HG03060 (cell line): Measurements from ENCODE around the gene RGL4.
"Not testable (repeated sequence)": the region's sequence is repeated elsewhere in the genome, so short reads cannot be mapped to it uniquely, and the experiment has no call there.

Source experiments
- ATAC-seq: cut with Tn5 transposase; IDR thresholded peaks from one replicate; pipeline ENCODE4 v1.9.1; 2021; ENCODE audit warnings: low read depth, moderate number of reproducible peaks; ENCODE audit not compliant: unreplicated experiment

The RGL4 gene

DNA sequence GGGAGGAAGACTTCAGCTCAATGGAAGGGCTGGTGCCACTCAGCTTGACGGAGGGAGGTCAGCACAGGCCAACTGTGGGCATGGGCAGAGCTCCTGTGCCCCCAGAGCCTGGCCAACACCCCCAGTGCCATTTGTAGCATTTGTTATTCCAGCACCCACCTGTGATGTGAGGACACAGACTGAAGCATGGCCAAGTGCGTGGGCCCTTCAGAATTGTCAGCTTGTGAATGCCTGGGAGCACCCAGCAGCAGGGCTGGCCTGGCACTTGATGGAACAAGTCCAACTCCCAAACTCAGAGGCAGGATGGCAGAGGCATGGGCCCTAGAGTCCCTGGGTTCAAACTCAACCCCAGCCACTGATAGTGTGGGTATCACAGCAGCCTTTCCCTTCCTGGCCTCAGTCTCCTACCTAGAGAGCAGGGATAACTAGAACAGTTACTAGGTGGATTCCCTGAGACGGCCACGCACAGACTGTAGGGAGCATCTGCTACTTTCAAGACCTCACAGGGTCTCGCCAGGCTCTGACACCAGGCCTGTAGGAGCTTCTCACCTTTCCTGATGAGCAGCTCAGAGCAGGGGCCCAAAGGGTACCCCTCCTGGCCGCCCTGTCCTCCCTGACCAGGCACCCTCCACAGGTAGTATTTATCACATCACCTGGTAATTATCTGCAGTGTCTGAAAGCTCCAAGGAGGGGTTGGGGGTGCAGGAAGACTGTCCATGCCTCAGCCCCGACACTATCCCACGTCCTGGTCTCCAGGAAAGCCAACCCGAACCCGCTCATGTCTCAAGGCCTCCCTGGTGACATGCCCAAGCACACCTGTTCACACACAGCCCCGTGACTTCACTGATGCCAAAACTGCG lies 13.7 kb upstream of the RGL4 start:
- not testable (repeated sequence) for ATAC-seq

DNA sequence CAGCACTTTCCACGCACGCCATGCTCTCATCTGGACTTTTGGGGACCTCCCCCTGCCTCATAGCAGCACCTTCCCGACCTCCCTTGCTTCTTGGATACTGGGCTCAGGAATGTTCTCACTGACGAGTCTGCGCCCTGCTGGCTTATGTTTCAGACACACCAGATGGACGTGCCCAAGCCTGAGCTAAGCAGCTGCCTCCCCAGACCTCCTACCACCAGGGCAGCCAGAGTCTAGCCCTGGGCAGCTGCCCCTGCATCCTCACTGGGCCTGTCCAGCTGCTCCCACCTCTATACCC lies 13.2 kb upstream of the RGL4 start:
- ATAC-seq: no peak

DNA sequence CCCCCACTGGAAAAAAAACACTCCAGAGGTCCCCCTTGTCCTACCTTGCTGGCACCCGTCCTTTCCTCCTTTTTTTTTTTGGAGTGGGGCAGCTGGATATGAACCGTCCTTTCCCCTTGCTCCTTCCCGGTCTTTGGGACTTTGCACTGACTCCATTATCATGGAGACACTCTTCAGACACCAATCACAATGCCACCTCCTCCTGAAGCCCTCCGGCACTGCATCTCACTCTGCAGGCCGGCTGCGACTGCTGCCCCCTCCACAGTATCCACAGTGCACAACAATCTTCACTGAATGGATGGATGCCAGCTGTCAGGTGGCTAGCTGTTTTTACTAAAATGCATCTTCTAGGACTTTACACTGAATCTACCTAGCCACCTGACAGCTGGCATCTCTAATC lies 12.7 kb upstream of the RGL4 start:
- no peak for ATAC-seq

GRCh38 chr22:23681026-23681809 lies 9.6 kb upstream of the RGL4 start:
- ATAC-seq: no peak

- ATAC-seq: no peak
These were observed 8.7 kb upstream of the RGL4 start for GRCh38 chr22:23682077-23682476.

GRCh38 chr22:23682827-23683355 lies 7.9 kb upstream of the RGL4 start:
- no peak for ATAC-seq

- ATAC-seq: no peak
These were observed 7.3 kb upstream of the RGL4 start for GRCh38 chr22:23683545-23683944.

DNA sequence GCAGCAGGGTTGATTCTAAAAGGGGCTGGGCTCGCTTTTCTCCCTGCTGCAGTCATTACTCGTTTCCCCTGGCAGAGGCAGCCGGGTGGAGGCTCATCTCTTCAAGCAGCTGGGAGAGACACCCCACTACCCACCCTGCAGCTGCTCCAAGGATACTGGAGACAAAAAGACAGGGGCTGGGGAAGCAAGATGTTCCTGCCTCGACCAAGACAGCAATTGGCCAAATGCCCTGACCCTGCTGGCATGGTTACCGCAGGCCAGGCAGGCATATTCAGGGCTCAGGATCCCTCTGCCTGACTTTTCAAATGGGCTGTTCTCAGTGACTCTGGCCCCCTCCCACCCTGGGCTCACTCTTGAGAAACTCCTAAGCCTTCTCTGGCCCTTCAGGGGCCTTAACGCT lies 6.8 kb upstream of the RGL4 start:
- ATAC-seq: no peak

DNA sequence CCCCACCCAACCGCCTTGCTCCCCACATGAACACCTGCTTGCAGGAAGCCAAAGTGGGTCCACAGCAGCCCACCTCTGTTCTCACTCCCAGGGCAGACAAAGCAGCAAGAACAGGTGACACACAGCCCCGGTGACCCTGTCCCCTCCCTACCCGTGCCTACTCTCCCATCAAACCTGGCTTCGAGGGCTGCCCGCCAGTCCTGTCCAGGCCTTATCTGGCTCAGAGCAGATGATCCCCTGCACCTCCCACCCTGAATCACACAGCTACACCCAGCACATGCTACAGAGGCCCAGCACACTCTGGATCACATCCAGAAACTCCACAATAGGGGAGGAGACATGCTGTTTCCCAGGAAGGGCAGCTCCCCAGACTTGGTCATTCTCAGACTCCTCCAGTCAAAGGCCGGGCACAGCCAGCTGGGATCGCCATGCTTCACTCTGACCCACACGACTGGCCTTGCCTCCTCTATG lies 6.2 kb upstream of the RGL4 start:
- no peak for ATAC-seq

- ATAC-seq: no peak
These were observed 5.5 kb upstream of the RGL4 start for GRCh38 chr22:23685205-23685784.

GRCh38 chr22:23686416-23687024 lies 4.3 kb upstream of the RGL4 start:
- no peak for ATAC-seq

GRCh38 chr22:23688121-23688520 lies 2.7 kb upstream of the RGL4 start:
- ATAC-seq: no peak

- ATAC-seq: no peak
These were observed 2.2 kb upstream of the RGL4 start for GRCh38 chr22:23688571-23688970.

DNA sequence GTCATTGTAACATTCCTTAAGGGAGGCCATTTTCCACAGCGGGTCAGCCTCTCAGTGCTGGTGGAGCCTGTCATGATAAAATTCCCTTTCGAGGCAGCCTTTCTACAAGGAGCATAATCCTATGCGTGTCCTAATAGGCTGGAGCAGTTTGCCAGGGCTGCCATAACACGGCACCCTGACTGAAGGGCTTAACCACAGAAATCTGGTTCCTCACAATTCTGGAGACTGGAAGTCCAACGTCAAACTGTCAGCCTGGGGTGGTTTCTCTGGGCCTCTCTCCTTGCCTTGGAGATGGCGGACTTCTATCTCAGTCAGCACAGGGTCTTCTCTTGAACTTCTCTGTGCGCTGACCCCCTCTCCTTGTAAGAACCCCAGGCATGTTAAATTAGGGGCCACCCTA lies 1.4 kb upstream of the RGL4 start:
- no peak for ATAC-seq

GRCh38 chr22:23691748-23692423 lies 1.1 kb downstream of the RGL4 start:
- no peak for ATAC-seq

DNA sequence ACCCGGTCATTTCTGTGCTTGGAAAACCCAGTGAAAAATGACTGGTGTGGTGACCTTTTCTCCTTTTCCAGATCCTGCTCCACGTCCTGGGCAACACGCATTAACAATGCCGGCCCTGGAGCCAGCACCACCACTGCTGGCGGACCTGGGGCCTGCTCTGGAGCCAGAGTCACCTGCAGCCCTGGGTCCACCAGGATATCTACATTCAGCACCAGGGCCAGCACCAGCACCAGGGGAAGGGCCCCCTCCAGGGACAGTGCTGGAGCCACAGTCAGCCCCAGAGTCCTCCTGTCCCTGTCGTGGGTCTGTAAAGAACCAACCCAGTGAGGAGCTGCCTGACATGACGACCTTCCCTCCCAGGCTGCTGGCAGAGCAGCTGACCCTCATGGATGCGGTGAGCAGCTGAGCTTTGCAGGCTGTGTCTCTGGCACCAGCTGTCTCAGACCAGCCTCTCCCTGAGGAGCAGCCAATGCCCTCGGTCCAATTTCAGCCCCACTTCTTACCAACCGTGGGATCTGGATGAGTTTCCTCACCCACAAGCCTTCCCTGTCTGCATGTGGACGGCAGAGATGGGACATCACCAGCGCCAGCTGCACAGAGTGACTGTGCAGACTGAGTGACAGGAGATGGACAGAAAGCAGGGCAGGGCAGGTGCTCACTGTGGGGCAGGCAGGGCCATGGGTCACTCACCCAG lies 1.9 kb downstream of the RGL4 start:
- ATAC-seq: no peak

GRCh38 chr22:23693979-23694680 lies 3.3 kb downstream of the RGL4 start:
- no peak for ATAC-seq

GRCh38 chr22:23695141-23695540 lies 4.3 kb downstream of the RGL4 start:
- ATAC-seq: no peak
